ENCODE measurements around the gene INTS1.

INTS1 gene

GRCh38 chr7:1505731-1506550, 1.8 kb upstream of the INTS1 start:
- DNase-seq: no peak

- DNase-seq: no peak
Observed at GRCh38 chr7:1503390-1503789, 799 bp downstream of the INTS1 start.

GRCh38 chr7:1502845-1503244, 1.3 kb downstream of the INTS1 start:
- no peak for DNase-seq

GRCh38 chr7:1501487-1502270, 2.5 kb downstream of the INTS1 start:
- no peak for DNase-seq

GRCh38 chr7:1500064-1500807, 4.0 kb downstream of the INTS1 start:
- no peak for DNase-seq

GRCh38 chr7:1499367-1500029, 4.7 kb downstream of the INTS1 start:
- no peak for DNase-seq

GRCh38 chr7:1498370-1499305, 5.6 kb downstream of the INTS1 start:
- DNase-seq: no peak

- DNase-seq: no peak
Observed at GRCh38 chr7:1497293-1497927, 6.8 kb downstream of the INTS1 start.

- no peak for DNase-seq
Observed at GRCh38 chr7:1496531-1497292, 7.5 kb downstream of the INTS1 start.

GRCh38 chr7:1495564-1496242, 8.5 kb downstream of the INTS1 start:
- DNase-seq: no peak

GRCh38 chr7:1494866-1495563, 9.2 kb downstream of the INTS1 start:
- DNase-seq: no peak

GRCh38 chr7:1494447-1494846, 9.7 kb downstream of the INTS1 start:
- no peak for DNase-seq

- no peak for DNase-seq
Observed at GRCh38 chr7:1493571-1493970, 10.6 kb downstream of the INTS1 start.

GRCh38 chr7:1493129-1493528, 11.1 kb downstream of the INTS1 start:
- DNase-seq: no peak

- no peak for DNase-seq
Observed at GRCh38 chr7:1492640-1493039, 11.5 kb downstream of the INTS1 start.

GRCh38 chr7:1492221-1492620, 12.0 kb downstream of the INTS1 start:
- no peak for DNase-seq

- DNase-seq: no peak
Observed at GRCh38 chr7:1490837-1491236, 13.4 kb downstream of the INTS1 start.

GRCh38 chr7:1489336-1489735, 14.9 kb downstream of the INTS1 start:
- no peak for DNase-seq

GRCh38 chr7:1488016-1488415, 16.2 kb downstream of the INTS1 start:
- DNase-seq: no peak

All from activated CD4-positive, alpha-beta T cell treated with anti-CD3 and anti-CD28 coated beads for 1 hour (primary cell).